Measurements from ENCODE around the gene OR4K13.

The OR4K13 gene, protein sequence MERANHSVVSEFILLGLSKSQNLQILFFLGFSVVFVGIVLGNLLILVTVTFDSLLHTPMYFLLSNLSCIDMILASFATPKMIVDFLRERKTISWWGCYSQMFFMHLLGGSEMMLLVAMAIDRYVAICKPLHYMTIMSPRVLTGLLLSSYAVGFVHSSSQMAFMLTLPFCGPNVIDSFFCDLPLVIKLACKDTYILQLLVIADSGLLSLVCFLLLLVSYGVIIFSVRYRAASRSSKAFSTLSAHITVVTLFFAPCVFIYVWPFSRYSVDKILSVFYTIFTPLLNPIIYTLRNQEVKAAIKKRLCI

DNA sequence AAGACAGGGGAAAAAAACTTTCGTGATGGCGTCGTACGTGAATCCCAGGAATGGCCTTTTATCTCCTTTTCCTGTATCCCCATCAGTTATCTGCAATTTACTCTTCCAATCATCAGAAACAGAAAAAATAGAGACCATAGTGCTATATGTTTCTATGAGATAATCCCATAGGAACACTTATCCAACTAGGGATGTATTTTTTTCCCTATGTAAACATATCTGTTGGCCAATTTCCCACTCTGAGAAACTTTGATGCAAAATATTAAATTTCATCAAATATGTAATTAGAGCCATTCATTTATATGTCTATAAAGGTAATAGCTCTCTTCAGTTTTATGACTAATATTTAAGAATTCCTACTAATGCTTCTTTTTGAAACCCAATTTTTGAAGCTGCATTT is at the start of gene OR4K13:
Gene OR4K13, minus strand, starts transcription at position 101 of the 400 bp plus-strand sequence. CDS start 1,280 bp downstream, outside the sequence.
- no peak for DNase-seq

DNA sequence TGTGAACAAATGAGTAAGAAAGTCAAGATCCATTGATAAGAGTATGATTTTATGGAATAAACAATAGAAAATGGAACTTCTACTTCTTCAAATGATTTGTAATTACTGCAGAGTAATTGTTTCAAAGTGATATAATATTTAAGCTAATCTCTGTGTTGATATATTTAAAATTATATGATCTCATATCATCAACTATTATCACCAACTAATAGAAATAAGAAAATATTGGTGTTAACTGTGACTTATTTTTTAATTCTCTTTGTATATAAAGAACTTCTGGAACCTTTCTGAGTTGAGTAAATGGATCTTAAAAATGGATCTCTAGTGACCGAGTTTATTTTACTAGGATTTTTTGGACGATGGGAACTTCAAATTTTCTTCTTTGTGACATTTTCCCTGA is 23.9 kb upstream of the OR4K13 start, which contains the start of gene OR4L1:
Gene OR4L1, plus strand, starts transcription at position 301 of the 400 bp plus-strand sequence. Its CDS starts 0 bp downstream, at position 301.
- DNase-seq = no peak

DNA sequence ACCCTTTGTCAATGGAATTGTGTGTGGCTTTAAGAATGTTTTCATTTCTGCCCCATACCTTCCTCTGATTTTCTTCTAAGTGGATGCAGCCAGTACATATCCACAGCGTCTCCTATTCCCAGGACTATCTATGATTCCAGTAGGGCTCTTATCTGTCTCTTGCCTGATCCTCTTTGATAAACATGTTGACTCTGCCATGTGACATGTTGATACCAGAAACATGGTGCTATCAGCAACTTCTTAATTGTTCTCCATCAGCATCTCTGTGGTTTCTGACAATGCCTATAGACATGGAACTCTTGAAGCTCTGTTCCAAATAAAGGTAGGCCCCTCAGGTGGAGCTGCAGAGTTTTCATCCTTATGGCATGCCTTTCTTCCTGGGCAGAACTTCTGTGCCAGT is 12.4 kb upstream of the OR4K13 start:
- DNase-seq = no peak

DNA sequence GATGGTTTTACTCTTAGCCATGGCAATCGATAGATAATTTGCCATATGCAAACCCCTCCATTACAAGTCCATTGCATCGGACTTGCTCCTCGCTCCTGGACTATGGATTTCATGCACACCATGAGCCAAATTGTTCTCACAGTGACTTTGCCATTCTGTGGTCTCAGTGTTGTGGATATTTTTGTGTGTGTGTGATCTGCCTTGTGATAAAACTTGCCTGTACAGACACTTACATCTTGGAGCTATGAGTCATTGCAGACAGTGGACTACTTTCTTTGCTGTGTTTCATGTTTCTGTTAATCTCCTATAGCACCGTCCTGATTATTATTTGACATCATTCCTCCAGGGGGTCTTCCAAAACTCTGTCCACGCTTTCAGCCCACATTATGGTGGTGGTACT is 8.4 kb upstream of the OR4K13 start:
- no peak for DNase-seq

DNA sequence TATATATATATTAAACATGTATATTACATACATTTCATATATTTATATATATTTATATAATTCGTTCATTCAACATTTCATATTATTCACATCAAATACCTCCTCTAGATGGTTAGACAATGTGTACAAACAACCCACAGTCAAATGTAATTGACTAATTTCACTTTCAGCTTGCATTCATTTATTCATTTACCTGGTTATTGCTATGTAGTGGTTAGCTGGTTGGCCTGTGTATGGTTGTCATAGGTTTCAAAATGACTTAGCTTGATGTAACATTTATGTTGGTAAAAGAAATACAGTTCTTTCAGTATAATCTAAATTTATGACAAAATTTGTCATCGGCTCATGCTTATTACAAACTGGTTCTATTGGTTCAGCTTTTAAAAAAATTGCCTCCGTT is 389 bp downstream of the OR4K13 start:
- DNase-seq = no peak

DNA sequence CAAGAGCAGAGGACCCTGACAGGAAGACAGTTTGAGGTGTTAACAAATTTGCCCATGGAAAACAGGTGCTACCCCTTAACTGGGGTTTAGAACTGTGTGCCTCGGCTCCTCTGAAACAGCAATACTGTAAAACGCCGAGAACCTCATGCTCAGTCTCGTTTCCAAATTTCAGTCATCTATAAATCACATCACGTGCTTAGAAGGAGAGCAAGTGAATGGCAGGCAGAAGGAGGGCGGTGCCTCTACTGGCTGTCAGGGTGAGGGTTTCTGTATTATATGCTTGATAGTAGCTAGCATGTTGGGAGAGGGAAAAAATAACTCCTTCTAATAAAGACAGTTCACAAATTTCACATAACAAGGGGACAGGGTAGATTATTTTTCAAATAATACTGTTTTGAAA is 4.8 kb downstream of the OR4K13 start:
- no peak for DNase-seq

DNA sequence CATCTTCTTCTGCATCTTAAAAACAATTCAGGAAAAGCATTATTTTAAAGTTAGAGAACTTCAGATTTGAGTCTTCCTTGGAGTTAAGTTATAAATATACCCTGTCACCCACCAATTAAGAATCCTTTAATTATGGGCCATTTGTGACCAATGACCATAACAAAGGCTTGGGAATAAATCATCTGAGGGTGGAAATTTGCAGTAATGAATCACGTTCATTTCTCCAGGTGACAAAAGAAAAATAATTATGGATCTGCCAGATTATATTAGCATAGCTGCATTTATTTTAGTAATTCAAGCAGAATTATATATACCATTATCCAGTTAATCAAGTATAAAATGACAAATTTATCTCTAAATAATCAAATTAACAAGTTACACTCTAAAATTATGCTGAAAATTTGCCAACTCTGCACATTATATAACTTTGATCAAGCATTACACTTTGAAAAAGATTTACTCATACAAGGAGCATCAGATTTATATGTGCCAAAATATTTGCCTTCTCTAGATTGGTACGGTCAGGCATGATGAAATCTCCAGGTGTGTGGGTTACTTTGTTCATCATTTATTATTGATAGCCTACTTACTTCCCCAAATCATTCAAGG is 16.5 kb downstream of the OR4K13 start, which contains the start of gene OR4K14:
Gene OR4K14, minus strand, starts transcription at position 51 of the 609 bp plus-strand sequence. CDS start 4,114 bp downstream, outside the sequence.
- no peak for DNase-seq

DNA sequence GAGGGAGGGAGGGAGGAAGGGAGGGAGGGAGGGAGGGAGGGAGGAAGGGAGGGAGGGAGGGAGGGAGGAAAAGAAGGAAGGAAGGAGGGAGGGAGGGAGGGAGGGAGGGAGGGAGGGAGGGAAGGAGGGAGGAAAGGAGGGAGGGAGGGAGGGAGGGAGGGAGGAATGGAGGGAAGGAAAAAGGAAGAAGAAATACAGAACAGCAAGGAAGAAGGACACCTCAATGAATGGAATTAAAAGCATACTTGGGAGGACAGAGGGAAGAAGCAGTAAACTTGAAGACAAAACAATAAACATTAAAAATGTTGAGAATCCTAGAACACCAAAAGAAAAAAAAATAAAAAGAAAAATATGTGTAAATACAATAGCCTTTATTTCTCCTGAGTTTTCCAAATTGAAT is 27.7 kb downstream of the OR4K13 start:
- DNase-seq = no peak

DNA sequence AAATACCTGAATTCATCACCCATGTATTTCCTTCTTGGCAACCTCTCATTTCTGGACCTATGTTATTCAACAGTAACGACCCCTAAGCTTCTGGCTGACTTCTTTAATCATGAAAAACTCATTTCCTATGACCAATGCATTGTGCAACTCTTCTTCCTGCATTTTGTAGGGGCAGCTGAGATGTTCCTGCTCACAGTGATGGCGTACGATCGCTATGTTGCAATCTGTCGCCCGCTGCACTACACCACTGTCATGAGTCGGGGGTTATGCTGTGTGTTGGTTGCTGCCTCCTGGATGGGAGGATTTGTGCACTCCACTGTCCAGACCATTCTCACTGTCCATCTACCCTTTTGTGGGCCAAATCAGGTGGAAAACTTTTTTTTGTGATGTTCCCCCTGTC is 33.5 kb downstream of the OR4K13 start:
- no peak for DNase-seq

DNA sequence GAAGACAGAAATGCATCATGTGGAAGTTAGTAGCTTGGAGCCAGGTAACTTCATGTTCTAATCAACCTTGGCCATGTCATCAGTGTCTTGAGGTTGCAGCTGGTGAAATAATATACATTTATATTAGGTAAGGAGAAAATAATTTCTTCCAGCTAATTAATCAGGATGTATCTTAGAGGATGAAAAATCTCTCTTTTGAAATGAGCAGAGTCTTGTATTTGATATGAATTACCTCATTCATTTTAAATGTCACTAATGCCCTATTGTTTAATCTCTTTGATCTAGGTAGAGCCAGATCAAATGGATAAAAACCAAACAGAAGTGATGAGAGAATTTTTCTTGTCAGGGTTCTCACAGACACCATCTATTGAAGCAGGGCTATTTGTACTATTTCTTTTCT is 34.0 kb downstream of the OR4K13 start, which contains the start of gene OR4Q2:
Gene OR4Q2, plus strand, starts transcription at position 301 of the 400 bp plus-strand sequence.
- DNase-seq = no peak

DNA sequence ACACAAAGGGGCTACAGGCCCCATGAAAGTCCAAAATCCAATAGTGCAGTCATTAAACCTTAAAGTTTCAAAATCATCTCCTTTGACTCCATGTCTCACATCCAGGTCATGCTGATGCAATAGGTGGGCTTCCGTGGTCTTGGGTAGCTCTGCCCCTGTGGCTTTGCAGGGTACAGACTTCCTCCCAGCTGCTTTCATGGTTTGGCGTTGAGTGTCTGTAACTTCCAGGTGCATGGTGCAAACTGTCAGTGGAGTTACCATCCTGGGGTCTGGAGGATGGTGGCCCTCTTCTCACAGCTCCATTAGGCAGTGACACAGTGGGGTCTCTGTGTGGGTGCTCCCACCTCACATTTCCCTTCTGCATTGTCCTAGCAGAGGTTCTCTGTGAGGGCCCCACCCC is 42.4 kb downstream of the OR4K13 start:
- DNase-seq = no peak

All from stimulated activated CD4-positive, alpha-beta T cell treated with anti-CD3 and anti-CD28 coated beads, Interleukin-2, amount 100 ng/mL, for 24 hours (primary cell).